PC-3 (cell line): ENCODE results near the gene GPR107. TPM values are rescaled to one million over a fixed set of nuclear protein-coding genes. Genes with fewer than 3 reads are reported as not detected.

Source experiments
- ATAC-seq: fragments of 200-7000 bp; cut with Tn5 transposase; 2 replicates; pipeline ENCODE4 v1.9.1; 2020; ENCODE audit warnings: mild to moderate bottlenecking, moderate library complexity
- BruUV-seq: library from RNA; stranded (reverse); fragments of 400-500 nt; replicated peaks from 2 replicates; lab custom pipeline; 2021; lab: Mats Ljungman, UMichigan
- CTCF ChIA-PET: fragments of 300-600 bp; sonication (Branson Sonifier 250); formaldehyde crosslinking; loops from one replicate; lab custom pipeline; 2022; ENCODE audit warnings: antibody characterized with exemption; lab: Charles Lee
- POLR2A ChIA-PET: fragments of 300-600 bp; sonication (Branson Sonifier 250); formaldehyde crosslinking; loops from one replicate; lab custom pipeline; 2022; ENCODE audit warnings: antibody characterized with exemption; ENCODE audit not compliant: unreplicated experiment; lab: Charles Lee
- DNase-seq: peaks from one replicate; pipeline ENCODE4 v3.0.0-alpha.2; 2015
- H2AFZ ChIP-seq: fragments of 300-600 bp; sonication (generic); 2 replicates; pipeline ENCODE4 v1.6.0; 2016; ENCODE audit warnings: antibody characterized with exemption, low read length
- H3F3A ChIP-seq: fragments of 300-600 bp; sonication (generic); one replicate; pipeline ENCODE4 v1.6.0; 2017; ENCODE audit warnings: antibody characterized with exemption, low read length, control low read depth, mild to moderate bottlenecking; ENCODE audit not compliant: unreplicated experiment
- H3K27ac ChIP-seq: fragments of 300-600 bp; sonication (generic); 2 replicates; pipeline ENCODE4 v1.5.1; 2016; ENCODE audit warnings: mild to moderate bottlenecking, low read length
- H3K27me3 ChIP-seq: fragments of 300-600 bp; sonication (generic); 2 replicates; pipeline ENCODE4 v1.6.1; 2016; ENCODE audit warnings: low read length, mixed read lengths
- H3K36me3 ChIP-seq: fragments of 300-600 bp; sonication (generic); 2 replicates; pipeline ENCODE4 v1.6.1; 2016; ENCODE audit warnings: low read depth, mixed run types, low read length, mixed read lengths
- H3K4me1 ChIP-seq: fragments of 300-600 bp; sonication (generic); 2 replicates; pipeline ENCODE4 v1.5.1; 2016; ENCODE audit warnings: low read length; ENCODE audit not compliant: insufficient read depth
- H3K4me2 ChIP-seq: fragments of 300-600 bp; sonication (generic); 2 replicates; pipeline ENCODE4 v1.6.0; 2016; ENCODE audit warnings: low read length
- H3K4me3 ChIP-seq: fragments of 300-600 bp; sonication (generic); 2 replicates; pipeline ENCODE4 v1.5.1; 2016; ENCODE audit warnings: mild to moderate bottlenecking, low read length, mixed read lengths
- H3K79me2 ChIP-seq: fragments of 300-600 bp; sonication (generic); 2 replicates; pipeline ENCODE4 v1.6.1; 2017; ENCODE audit warnings: low read length, mixed read lengths
- H3K9ac ChIP-seq: fragments of 300-600 bp; sonication (generic); 2 replicates; pipeline ENCODE4 v1.6.0; 2016; ENCODE audit warnings: mild to moderate bottlenecking, low read length
- H3K9me2 ChIP-seq: fragments of 300-600 bp; sonication (generic); replicated peaks from 2 replicates; pipeline ENCODE4 v1.6.1; 2016; ENCODE audit warnings: mixed run types, low read length, mixed read lengths
- H3K9me3 ChIP-seq: fragments of 300-600 bp; sonication (generic); 2 replicates; pipeline ENCODE4 v1.6.1; 2016; ENCODE audit warnings: low read length, mixed read lengths
- H4K20me1 ChIP-seq: fragments of 300-600 bp; sonication (generic); 2 replicates; pipeline ENCODE4 v1.6.1; 2016; ENCODE audit warnings: low read length, mixed read lengths
- CTCF ChIP-seq: fragments of 300-600 bp; sonication (generic); conservative IDR thresholded peaks from 2 replicates; pipeline ENCODE4 v1.5.1; 2017; ENCODE audit warnings: antibody characterized with exemption, low read depth, mild to moderate bottlenecking, low read length
- EZH2 ChIP-seq: fragments of 300-600 bp; sonication (generic); IDR thresholded peaks from one replicate; pipeline ENCODE4 v1.6.1; 2017; ENCODE audit warnings: antibody characterized with exemption, mild to moderate bottlenecking, low read length; ENCODE audit not compliant: unreplicated experiment
- EZH2phosphoT487 ChIP-seq: fragments of 300-600 bp; sonication (generic); IDR thresholded peaks from 2 replicates; pipeline ENCODE4 v1.6.1; 2018; ENCODE audit warnings: mild to moderate bottlenecking, antibody characterized with exemption, low read length, borderline replicate concordance
- intact Hi-C: fragments of 100-400 bp; cut with micrococcal nuclease; formaldehyde crosslinking; loops from 2 replicates; pipeline ENCODE4 v1.9.0; 2023
- total RNA-seq: library from RNA; depleted of rRNA; stranded (reverse); fragments of >200 nt; gene quantifications from 2 replicates; pipeline ENCODE4 v1.2.3, GENCODE V29; 2014

GPR107 gene
- total RNA-seq, 1 experiment from 2014 or later, result 11.4 TPM

GRCh38 chr9:130173666-130173983 is 119.9 kb downstream of the GPR107 start:
- TF ChIP-seq EZH2 (no peak), EZH2phosphoT487 (no peak), CTCF (no peak)
- no peak overlapping the region for H3K27ac ChIP-seq
- peak overlapping the region; percentile 47; the same call in 1 of the 2 replicates for H3K9ac ChIP-seq
- H3K9me2 ChIP-seq, result no peaks in the 10 kb centered on the region
- DNase-seq (no peak), ATAC-seq (no peak)
- CTCF ChIA-PET, result no interaction called here
- H3K27me3 ChIP-seq, result no peaks in the 10 kb centered on the region
- no peaks in the 10 kb centered on the region for H3F3A ChIP-seq
- H4K20me1 ChIP-seq, result no peaks in the 10 kb centered on the region
- H3K4me2 ChIP-seq, result peak overlapping the region; percentile 91
- intact Hi-C loops, result no loop called here
- H3K36me3 ChIP-seq, result no peaks in the 10 kb centered on the region
- peaks cover 47% of the 10 kb centered on the region for H3K79me2 ChIP-seq
- H3K4me1 ChIP-seq, result 0 out of 2 replicates have a peak, but pooled peaks cover 4% of the 10 kb centered on the region
- no peak overlapping the region for H2AFZ ChIP-seq
- no peaks in the 10 kb centered on the region for H3K9me3 ChIP-seq
- H3K4me3 ChIP-seq, result peak overlapping the region; percentile 75
- POLR2A ChIA-PET, result no interaction called here
- BruUV-seq, result no TSS peak

GRCh38 chr9:130174025-130174424 is 120.3 kb downstream of the GPR107 start:
- ATAC-seq, result no peak
- H3K4me1 ChIP-seq, result 0 out of 2 replicates have a peak, but pooled peaks cover 4% of the 10 kb centered on the region

GRCh38 chr9:130174920-130175321 is 121.2 kb downstream of the GPR107 start:
- Histone ChIP-seq H2AFZ (no peak overlapping the region), H3K36me3 (no peaks in the 10 kb centered on the region), H4K20me1 (peaks cover 7% of the 10 kb centered on the region; the same call in 1 of the 2 replicates), H3K4me1 (0 out of 2 replicates have a peak, but pooled peaks cover 4% of the 10 kb centered on the region), H3K27me3 (no peaks in the 10 kb centered on the region), H3K9ac (no peak overlapping the region), H3K4me3 (no peak overlapping the region), H3F3A (no peaks in the 10 kb centered on the region), H3K4me2 (no peak overlapping the region), H3K9me3 (no peaks in the 10 kb centered on the region), H3K79me2 (peaks cover 50% of the 10 kb centered on the region), H3K9me2 (no peaks in the 10 kb centered on the region), H3K27ac (no peak overlapping the region)
- DNase-seq (no peak), ATAC-seq (no peak)
- POLR2A ChIA-PET, result interaction anchor here (0.6 kb wide), 1 partner anchor 1899 kb away, joined by 6 read pairs; the partner anchor contains the start of genes GOLGA2 and SWI5
- TF ChIP-seq EZH2phosphoT487 (no peak), CTCF (no peak), EZH2 (no peak)
- intact Hi-C loops, result no loop called here
- CTCF ChIA-PET, result no interaction called here
- BruUV-seq, result no TSS peak

More at GRCh38 chr9:130174025-130174424, 120.3 kb downstream of the GPR107 start:
- BruUV-seq, result TSS peak; percentile 34
- Histone ChIP-seq H3K79me2 (peaks cover 47% of the 10 kb centered on the region), H3K9ac (no peak overlapping the region), H4K20me1 (no peaks in the 10 kb centered on the region), H3K4me3 (peak overlapping the region; percentile 75; the same call in 1 of the 2 replicates), H3K9me3 (no peaks in the 10 kb centered on the region), H3K27ac (no peak overlapping the region), H3F3A (no peaks in the 10 kb centered on the region), H3K9me2 (no peaks in the 10 kb centered on the region), H3K36me3 (no peaks in the 10 kb centered on the region), H3K4me2 (peak overlapping the region; percentile 91), H3K27me3 (no peaks in the 10 kb centered on the region), H2AFZ (no peak overlapping the region)
- no peak for TF ChIP-seq EZH2
- intact Hi-C loops, result no loop called here
- CTCF ChIA-PET, result no interaction called here
- POLR2A ChIA-PET, result no interaction called here
- no peak for DNase-seq
